Activated T-cell treated with anti-CD3 and anti-CD28 coated beads, Interleukin-2, amount 50 U/mL, for 1 hour (primary cell): Measurements from ENCODE around the gene SSBP2.
"Not testable (repeated sequence)": the region's sequence is repeated elsewhere in the genome, so short reads cannot be mapped to it uniquely, and the experiment has no call there.

Experiments used
- DNase-seq: peaks from one replicate; pipeline ENCODE4 v3.0.0-alpha.2; 2020

SSBP2 gene

DNA sequence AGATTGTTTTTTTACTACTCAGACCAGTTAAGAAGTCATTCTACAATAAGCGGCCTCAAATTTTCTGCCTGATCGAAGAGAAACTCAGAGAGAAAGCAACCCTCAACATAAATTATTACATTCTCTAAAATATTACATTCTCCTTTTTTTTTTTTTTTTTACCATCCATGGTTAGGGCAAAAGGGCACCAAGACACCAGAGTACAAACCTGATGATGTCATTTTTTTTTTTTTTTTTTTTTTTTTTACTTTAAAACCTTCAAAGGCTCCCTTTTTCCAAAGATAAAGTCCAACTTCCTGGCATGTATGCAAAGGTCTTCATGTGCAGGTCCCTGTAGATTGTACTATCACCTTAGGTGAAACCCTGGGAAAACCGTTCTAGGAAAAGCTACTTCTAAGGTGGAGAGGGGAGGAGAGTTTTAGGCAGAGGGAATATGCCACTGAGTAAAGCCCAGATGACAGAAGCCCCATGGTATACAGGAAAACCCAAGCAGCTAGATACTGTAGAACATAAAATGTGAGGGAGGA, 104.4 kb downstream of the SSBP2 start:
- DNase-seq, result no peak

DNA sequence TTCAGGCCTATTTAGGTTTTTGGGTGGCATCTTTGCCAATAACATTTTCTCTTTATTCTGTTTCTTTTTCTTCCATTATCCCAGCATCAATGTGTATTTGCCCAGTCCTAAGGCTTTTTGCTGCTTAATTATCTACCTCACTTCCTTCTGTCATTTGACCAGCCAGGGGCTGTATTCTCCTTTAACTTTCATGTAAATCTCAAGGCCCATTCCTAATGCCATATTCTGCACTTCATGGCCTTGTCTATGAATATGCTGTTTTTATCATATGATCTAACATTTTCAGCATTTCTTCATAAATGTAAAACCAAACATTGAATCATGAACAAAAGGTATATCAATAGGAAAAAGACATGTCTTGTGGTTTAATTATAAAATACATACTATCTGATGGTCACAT, 108.7 kb downstream of the SSBP2 start:
- no peak for DNase-seq

DNA sequence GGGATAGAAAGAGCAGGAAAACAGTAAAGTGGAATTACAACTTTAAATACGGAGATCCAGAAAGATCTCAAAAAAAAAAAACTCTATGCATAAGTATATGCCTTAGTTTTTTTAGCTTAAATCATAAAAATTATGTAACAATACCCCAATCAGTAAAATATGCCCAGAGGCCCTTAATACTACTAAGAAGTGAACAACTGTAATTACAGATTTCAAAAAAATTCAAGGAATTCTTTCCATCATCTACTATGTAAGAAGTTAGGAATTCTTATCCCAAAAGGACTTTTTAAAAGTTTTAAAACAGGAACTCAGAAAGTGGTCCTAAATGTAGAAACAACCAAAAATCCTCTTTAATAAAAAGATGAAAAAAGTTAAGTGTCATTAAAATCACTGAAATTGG, 111.3 kb downstream of the SSBP2 start:
- no peak for DNase-seq

DNA sequence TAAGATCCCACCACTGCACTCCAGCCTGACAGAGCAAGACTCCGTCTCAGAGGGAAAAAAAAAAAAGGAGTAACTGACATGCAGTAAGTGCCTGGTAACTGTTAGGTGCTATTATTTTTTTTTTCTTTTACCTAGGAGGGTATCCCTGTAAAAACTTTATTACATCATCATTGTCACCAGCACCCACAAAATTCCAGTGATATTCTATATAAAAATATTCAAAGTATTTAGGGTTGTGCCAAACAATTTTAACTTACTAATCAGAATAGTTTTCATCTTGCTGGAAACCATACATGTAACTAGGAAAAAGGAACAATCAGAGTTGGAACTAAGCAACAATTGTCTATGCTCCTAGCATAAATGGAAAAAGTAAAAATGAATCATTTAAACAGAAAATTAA, 112.4 kb downstream of the SSBP2 start:
- DNase-seq, result no peak

DNA sequence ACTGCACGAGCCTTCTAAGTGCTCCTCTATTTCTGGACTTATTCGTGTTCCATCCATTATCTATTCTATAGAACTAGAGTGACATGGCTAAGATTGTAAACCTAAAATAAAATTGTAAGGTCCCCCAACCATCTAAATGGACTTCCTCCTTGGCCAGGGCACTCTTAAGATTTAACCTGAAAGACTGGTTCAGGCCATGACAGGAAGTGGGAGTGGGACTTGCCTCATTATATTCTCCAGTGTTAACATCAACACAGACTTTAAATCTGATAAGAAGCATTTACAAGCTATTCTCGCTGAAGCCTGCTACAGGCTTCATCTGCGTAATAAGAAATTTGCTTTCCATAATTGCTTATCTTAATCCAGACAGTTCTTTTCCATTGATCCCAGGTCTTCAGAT, 117.0 kb downstream of the SSBP2 start:
- no peak for DNase-seq

DNA sequence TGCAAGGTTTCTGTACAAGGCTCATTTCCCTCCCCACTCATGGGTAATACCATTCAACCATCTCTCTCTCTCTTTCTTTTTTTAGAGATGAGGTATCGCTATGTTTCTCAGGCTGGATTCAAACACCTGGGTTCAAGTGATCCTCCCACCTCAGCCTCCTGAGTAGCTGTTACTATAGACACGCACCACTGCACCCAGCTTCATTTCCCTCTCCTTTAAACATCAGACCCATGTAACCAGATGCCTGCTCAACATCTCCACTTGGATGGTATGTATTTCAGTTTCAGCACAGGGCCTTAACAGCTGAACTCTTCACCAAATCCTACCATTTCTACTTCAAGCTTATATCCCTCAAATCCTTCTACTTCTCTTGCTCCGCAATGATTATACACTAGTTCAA, 117.4 kb downstream of the SSBP2 start:
- no peak for DNase-seq

DNA sequence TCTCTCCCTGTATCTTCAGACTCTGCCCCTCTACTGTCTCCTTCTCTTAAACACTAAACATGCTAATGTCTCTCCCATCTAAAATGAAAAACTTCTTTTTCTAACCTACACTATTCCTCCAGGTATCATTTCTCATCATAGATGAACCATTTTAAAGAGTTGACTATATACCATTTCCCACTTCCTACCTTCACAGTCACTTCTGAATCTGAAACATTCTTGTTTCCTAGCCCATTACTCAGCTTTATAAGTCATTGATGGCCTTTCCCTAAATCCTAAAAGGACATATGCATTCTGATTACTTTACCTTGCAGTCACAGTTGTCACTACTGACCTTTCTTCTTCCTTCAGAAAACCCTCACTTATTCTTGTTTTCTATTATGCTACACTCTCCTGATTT, 118.2 kb downstream of the SSBP2 start:
- DNase-seq, result no peak

DNA sequence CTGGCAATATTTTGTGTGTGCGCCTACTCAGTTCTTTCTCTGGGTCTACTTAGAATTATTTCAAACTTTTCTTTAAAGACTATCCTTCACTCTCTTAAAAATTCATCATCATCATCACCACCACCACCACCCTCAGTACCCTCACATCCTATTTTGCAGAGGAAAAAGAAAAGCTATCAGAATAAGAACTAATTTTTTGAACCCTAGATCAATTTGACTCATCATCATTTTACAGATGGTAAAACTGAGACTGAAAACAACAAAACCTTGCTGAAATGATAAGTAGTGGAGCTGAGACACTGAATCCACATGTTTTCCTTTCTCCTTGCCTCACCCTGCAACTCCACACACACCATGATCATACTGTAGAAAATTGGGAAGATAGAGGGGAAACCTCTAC, 119.3 kb downstream of the SSBP2 start:
- DNase-seq, result no peak

DNA sequence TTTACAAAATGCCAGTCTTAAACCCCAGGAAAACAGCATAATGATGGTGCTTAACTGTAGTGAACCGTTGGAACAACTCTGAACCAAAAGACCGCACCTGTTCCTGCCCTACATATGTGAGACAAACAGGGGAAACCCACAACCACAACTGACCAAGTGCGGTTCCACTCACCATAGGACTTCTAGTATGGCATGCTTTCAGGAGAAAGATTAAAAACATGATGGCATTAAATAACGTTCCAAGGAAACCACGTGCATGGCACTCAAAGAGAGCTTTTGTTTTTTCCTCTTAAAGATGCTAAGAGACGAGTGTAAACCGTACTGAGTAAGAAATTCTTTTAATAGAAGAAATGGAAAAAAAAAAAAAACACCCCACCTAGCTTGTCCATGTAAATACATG, 119.8 kb downstream of the SSBP2 start:
- no peak for DNase-seq

DNA sequence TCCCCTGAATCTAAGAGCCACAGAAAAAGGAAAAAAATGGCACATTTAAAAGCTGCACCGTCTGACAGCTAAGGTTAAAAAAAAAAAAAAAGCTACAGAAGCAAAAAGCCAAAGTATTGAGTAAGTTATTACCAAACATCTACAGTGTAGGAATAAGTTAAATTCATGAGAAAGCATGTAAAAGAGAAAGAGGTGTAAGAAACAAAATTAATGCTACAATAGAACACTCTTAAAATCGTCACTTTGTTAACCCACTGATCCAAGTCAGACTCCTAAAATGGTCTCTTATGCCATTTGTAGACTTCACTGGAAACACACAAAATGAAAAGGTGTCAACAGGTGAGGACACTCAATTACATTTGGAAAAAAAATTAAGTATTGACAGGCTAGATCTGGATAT, 120.2 kb downstream of the SSBP2 start:
- DNase-seq, result no peak

DNA sequence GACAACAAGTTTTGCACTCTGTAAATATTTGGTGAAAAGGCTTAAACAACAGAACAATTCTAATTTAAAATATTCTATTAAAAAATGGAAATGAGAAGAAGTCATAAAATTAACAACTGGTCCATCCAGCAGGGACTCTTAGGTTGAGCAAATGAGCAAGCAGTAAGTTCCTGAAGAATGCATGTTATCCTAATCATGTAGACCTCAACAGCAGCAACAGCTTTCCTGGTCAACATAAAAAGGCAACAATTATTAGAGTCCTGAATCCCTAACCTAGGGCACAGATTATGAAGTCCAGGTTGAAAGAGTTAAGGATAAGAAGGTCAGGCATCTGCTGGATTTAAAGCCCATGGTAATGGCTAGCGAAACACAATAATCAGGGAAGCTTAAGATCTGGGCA, 120.9 kb downstream of the SSBP2 start:
- no peak for DNase-seq

DNA sequence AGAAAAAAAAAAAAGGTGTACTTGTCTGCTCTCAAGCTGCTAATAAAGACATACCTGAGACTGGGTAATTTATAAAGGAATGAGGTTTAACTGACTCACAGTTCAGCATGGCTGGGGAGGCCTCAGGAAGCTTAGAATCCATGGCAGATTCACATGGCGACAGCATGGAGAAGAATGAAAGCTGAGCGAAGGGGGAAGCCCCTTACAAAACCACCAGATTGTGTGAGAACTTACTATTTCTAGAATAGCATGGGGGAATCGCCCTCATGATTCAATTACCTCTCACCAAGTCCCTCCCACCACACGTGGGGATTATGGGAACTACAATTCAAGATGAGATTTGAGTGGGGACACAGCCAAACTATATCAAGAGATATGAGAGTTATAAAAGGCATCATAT, 122.8 kb downstream of the SSBP2 start:
- DNase-seq, result not testable (repeated sequence)

DNA sequence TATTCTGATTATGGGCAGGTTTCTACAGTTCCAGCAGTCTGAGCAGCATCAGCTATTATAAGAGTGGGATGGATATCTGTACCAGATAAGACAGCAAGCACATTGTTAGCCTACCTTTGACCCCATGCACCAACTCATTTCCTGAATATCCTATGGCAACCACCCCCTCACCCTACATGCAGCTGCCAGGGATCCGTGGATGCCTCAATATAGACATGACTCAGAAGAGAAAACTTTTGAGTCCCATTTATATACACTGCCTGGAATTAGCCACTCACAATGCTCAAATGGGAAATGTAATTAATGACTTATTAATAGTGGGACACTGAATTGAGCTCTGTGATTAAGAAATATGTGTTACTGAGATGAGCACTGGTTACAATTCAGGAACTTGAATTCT, 124.4 kb downstream of the SSBP2 start:
- DNase-seq, result no peak

DNA sequence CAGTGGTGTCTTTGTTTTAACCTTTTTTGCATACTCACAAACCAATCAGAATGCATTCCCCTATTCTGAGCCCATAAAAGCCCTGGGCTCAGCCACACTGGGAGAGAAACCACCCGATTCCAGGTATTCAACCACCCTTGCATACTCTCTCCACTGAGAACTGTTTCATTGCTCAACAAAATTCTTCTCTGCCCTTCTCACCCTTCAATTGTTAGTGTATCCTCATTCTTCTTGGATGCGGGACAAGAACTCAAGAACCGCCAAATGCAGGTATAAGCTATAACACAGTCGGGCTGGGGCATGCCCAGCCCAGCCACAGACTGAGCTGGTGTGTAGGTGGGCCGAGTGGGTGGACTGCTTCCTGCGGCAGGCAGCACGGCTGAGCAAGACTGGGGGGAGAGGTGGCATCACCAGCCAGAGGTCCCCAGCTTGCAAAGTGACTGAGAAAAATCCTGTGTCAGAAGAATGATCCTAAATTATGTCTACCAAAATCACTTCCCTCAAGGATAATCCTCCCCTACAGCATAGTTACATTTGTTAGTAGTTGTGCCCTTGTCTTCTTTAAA, 141.0 kb downstream of the SSBP2 start:
- DNase-seq, result no peak

DNA sequence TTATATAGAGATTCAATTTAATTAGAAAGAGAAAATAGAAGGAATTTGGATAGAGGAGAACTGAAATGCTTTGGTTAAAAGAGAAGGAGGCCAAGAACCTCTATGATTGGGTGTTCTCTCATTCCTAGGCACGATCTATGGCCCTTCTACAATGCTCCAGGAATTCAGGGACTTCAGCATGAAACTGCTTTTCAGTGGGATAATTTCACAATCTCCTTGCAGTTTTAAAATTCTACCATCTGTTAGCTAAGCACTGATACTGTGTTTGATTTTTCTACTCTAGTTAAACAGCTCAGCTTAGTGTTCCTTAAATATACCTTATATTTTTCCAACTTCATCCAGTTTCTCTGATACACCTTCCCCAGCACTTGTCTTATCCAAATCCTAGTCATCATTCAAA, 141.9 kb downstream of the SSBP2 start:
- no peak for DNase-seq

DNA sequence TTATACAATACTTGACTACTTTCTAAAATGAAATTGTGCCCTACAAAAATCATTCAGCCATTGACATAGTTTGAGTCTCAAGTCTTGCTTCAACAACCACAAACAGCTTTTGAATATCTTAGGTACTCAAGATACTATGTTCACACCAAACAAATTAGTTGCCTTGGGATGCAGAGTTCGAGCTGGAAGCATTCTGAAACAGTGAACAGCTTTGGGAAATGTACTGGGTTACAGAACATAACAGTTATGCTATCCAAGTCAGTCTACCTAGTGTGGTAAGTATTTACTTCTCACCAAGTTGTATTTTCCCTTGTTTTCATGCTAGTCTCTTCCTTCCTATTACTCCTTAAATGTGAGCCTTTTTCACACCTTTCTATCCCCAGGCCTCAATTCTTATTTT, 143.2 kb downstream of the SSBP2 start:
- DNase-seq, result no peak

DNA sequence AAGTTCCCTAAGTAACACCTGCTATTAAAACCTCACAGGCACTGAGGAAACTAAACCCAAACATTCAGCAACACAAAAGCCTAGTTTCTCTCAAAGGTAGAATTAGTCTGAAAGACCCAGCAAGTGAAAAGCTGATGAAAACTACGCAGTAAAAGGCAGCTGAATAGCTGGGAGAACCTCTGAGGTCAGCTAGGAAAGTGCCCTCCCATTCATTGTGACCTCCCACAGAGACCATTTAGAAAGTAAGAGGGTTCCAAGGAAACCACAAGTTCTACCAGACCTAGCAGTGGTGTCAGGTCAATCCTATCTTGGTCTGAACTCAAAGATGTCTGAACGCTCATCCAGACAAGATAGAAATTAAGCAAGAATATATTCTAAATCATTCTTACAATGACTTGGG, 144.7 kb downstream of the SSBP2 start:
- DNase-seq, result no peak

DNA sequence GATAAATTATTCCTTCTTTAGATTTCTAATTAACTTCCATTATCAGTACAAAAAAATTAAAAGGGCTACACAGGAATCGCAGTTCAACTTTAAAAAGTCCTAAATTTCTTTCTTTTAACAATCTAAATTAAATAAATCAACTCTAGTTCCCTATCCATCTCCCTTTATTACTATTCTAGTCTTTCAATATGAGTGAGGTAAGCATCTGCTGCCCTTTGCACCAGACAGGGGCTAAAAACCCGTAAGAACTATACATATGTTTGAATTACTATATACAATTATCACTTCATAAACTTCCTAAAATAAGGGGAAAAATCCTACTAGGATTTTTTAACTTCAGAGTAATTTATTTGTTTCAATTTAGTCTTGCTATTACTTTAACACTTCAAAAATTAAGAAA, 145.6 kb downstream of the SSBP2 start:
- no peak for DNase-seq

DNA sequence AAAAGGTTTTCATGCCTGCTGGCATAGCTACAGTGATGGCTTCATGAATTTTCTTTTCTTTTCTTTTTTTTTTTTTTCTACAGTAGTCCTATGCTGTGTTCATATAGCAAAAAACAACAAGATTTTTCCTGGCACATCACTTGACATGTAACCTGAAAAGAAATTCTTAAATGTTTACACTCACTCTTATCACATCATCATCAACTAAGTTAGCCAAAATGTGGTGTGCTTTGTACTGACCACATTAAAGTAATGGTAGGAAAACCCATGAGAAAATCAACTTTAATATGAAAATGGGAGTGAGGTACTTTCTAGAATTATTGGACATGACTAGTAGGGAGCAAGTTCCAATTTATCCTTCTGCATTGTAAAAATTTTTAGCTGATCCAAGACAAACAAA, 146.7 kb downstream of the SSBP2 start:
- no peak for DNase-seq

DNA sequence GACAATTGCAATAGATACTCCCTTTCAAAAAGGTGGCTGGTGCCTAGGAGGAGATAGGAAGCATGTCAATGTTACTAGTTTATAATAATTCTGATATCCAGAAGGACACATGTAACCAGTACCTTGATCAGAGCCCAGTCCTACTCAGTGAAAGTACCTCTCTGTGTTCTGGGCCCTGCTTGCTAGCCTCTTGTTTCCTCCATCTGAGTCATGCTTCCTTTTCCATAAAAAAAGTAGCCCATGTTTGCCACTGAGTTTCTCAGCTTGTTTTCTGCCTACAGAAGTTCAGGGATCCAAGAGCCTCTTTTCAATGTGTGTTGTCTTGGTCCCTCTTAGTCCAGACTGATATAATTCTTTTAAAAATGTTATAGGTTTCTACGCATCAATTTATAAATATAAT, 149.0 kb downstream of the SSBP2 start:
- no peak for DNase-seq

DNA sequence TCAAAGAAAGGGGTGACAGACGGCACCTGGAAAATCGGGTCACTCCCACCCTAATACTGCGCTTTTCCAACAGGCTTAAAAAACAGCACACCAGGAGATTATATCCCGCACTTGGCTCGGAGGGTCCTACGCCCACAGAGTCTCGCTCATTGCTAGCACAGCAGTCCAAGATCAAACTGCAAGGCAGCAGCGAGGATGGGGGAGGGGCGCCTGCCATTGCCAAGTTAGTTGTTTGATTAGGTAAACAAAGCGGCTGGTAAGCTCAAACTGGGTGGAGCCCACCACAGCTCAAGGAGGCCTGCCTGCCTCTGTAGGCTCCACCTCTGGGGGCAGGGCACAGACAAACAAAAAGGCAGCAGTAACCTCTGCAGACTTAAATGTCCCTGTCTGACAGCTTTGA, 158.8 kb downstream of the SSBP2 start:
- DNase-seq, result not testable (repeated sequence)

DNA sequence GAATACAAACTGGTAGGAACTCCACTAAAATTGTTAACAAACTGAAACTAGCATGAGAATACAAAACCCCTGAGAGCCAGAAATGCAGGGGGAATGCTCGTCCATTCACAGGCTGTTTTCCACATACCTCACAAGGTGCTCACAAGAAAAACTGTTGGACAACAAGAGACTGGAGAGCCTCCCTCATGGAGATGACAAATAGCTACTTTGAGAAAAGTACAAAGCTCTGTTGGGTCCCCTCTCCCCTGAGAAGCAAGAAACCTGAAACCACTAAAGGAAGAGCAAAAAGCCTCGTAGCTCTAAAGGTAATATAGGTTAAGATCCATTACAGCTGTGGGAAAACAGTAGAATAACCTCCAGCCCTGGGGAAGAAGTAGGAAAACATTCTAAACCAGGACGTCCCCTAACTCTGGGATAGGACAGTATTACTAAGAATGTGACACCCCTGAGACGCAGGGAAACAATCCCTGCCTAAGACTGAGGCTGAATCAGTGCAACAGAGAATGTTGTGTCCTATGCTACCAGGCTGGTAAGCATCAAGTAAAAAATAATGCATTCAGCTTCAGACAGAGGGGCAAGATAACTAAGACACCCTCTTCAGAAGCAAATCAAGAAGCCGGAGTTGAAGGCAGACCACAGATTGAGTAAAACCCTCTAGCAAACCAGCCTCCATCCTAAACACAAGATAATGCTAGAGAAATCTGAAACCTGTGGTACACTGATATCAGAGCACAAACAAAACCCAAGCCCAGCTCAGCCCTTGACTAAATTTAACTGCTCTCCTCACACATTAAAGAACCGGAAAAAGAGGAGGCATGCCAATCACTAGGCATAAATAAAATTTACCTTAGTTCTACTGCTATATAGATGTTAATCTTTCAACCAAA, 160.2 kb downstream of the SSBP2 start:
- DNase-seq, result no peak

DNA sequence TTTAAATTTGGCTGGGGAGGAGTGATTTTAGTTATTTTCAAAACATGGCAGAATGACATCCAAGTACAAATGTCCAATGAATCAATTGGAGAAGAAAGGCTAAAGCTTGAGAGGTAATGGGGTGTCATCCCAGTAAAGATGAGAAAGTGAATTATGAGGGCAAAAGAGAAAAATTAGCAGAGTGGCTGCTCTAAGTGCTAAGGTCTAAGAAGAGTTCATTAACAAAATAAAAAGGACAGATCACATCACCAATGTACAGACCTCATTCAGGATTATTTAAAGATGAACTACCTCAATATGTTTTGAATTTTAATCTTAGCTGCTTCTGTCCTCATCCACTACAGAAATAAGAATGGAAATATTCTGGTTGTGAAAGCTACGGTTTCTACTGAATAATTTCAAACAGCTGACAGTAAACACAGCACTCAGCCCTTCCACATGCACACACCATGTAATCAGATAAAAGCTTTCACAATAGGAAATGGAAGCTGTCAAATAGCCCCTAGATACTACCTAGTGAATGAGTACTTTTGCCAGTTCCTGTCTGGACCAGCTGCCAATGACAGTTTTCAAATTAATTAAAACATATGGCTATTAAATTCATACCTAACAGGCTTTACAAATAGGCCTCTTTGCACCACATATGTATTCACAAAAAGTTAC, 171.5 kb downstream of the SSBP2 start:
- no peak for DNase-seq

DNA sequence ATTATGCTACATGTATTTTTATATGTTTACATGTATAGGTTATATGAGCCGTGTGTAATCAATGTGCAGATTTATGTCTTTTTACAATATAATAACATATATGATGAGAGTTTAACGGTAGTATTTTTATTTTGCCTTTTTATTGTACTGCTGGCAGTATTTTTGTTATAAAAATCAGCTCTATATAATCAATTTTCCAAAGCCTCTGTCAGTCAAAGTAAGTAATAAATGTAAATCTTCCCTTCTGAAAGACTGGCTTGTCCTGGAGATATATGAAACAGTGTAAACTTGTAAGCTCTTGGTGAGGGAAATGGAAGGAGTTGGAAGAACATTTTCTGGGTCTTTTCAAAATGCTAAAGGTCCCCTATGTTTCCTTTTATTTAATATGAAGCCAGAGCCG, 173.8 kb downstream of the SSBP2 start:
- no peak for DNase-seq
